ENCODE results near the gene ASTN2.

GRCh38 chr9:117120061-117120460, 294.8 kb downstream of the ASTN2 start:
- TF ChIP-seq PAX5 (IDR thresholded peaks at IDR 0.05; ENCODE audit: borderline replicate concordance, low read depth, low read length) (no peak), PML (IDR thresholded peaks at IDR 0.05; ENCODE audit: low read length) (no peak), GABPA (IDR thresholded peaks at IDR 0.05; ENCODE audit: low read depth) (no peak)
- TF ChIP-seq, protein P1, sequence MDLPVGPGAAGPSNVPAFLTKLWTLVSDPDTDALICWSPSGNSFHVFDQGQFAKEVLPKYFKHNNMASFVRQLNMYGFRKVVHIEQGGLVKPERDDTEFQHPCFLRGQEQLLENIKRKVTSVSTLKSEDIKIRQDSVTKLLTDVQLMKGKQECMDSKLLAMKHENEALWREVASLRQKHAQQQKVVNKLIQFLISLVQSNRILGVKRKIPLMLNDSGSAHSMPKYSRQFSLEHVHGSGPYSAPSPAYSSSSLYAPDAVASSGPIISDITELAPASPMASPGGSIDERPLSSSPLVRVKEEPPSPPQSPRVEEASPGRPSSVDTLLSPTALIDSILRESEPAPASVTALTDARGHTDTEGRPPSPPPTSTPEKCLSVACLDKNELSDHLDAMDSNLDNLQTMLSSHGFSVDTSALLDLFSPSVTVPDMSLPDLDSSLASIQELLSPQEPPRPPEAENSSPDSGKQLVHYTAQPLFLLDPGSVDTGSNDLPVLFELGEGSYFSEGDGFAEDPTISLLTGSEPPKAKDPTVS (IDR thresholded peaks at IDR 0.05; ENCODE audit: low read depth, low read length): no peak
